ENCODE data around the gene SKAP2.

GRCh38 chr7:26652401-26653100, 211.8 kb downstream of the SKAP2 start:
- TF ChIP-seq POLR2A (IDR thresholded peaks at IDR 0.05; ENCODE audit: low read length) (no peak), GATA1 (IDR thresholded peaks at IDR 0.05; ENCODE audit: low read depth, low read length) (no peak)

Data from erythroblast (primary cell).